Measurements from ENCODE around the gene CKLF. TPM values are rescaled to one million over a fixed set of nuclear protein-coding genes. Genes with fewer than 3 reads are reported as not detected.

CKLF gene
- total and polyA plus RNA-seq, 7 donors: 24.1 to 57.4 (median 46.7) TPM

DNA sequence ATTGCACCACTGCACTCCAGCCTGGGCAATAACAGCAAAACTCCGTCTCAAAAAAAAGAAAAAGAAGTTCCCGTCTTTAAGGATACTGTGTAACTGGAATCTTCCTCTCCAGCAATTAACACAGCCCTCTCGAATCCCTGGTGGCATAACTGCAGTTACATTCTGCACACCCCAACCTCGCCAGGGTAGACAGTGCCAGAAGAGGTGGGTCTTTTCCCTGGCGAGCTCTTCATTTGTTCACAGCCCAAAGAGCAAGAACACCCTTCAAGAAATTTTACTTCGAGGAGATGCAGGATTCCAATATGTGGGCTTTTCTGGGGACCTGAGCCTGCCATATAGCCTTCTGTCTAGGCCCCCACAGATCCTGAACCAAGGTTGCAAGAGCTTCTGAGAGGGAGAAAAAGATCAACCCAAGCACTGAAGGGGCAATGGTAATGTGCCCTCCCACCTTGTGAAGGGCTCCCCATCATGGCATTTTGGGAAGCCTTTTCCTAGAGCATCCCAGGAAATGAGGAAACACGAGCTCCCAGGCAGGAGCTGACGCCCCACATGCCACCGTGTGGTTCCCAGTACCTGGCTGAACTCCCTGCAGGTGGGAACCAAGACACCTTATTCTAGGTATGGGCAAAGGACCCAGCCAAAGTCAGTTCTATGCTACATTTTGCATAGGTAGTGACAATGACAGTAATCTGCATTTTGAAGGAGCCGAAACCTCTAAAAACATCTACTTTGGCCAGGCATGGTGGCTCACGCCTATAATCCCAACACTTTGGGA is 29.4 kb upstream of the CKLF start:
- no peaks in the 10 kb centered on the region for H3K9me3 ChIP-seq
- no peak for TF ChIP-seq EP300 (IDR thresholded peaks at IDR 0.05)
- no peak for TF ChIP-seq POLR2A (IDR thresholded peaks at IDR 0.05)
- TF ChIP-seq, protein P1, sequence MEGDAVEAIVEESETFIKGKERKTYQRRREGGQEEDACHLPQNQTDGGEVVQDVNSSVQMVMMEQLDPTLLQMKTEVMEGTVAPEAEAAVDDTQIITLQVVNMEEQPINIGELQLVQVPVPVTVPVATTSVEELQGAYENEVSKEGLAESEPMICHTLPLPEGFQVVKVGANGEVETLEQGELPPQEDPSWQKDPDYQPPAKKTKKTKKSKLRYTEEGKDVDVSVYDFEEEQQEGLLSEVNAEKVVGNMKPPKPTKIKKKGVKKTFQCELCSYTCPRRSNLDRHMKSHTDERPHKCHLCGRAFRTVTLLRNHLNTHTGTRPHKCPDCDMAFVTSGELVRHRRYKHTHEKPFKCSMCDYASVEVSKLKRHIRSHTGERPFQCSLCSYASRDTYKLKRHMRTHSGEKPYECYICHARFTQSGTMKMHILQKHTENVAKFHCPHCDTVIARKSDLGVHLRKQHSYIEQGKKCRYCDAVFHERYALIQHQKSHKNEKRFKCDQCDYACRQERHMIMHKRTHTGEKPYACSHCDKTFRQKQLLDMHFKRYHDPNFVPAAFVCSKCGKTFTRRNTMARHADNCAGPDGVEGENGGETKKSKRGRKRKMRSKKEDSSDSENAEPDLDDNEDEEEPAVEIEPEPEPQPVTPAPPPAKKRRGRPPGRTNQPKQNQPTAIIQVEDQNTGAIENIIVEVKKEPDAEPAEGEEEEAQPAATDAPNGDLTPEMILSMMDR (IDR thresholded peaks at IDR 0.05): no peak
- no peak for TF ChIP-seq POLR2AphosphoS5 (IDR thresholded peaks at IDR 0.05)
- H3K27me3 ChIP-seq: no peaks in the 10 kb centered on the region
- H3K36me3 ChIP-seq: peaks cover 9 to 46% (median 16%) of the 10 kb centered on the region in 4 donors
- H3K4me3 ChIP-seq: no peak overlapping the region
- WGBS, 2 donors: 78 to 91% methylated on average over 11 of the region's 11 CpGs
- no peak for DNase-seq
- H3K27ac ChIP-seq: peak overlapping the region; percentile 33 to 54 (median 46)
- intact Hi-C loops (cut with DNase I): no loop called here
- H3K4me1 ChIP-seq: peaks cover 0 to 28% (median 14%) of the 10 kb centered on the region in 4 donors

DNA sequence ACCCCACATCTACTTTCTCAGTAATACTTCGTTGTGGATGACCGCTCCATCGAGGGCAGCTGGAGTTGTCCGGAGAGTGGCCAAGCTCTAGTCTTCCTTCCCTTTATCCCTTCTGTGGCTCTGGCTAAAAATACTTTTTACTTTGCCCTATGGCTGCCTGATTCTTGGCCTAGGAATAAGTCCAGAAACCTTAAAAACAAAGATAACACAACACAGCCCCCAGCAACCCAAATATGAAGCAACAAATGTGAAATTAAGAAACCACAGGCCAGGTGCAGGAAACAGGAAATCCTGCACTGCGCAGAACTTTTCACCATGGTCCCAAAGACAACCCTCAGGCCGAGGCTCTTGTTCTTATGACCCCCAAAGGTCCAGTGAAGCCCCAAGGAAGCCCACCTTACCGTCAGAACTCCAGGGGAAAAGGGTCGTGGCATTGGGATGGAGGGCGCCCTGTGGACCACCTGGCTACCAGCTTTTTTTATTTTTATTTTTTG is 28.5 kb upstream of the CKLF start:
- Histone ChIP-seq H3K4me3 (no peak overlapping the region), H3K4me1 (peaks cover 0 to 28% (median 10%) of the 10 kb centered on the region in 4 donors), H3K27me3 (no peaks in the 10 kb centered on the region), H3K36me3 (peaks cover 15 to 55% (median 22%) of the 10 kb centered on the region in 4 donors), H3K9me3 (no peaks in the 10 kb centered on the region), H3K27ac (peak overlapping the region; percentile 33 to 54 (median 44))
- TF ChIP-seq EP300 (IDR thresholded peaks at IDR 0.05): no peak
- no peak for DNase-seq
- WGBS, 2 donors: 54 to 84% methylated on average over 9 of the region's 9 CpGs
- intact Hi-C loops (cut with DNase I): no loop called here

DNA sequence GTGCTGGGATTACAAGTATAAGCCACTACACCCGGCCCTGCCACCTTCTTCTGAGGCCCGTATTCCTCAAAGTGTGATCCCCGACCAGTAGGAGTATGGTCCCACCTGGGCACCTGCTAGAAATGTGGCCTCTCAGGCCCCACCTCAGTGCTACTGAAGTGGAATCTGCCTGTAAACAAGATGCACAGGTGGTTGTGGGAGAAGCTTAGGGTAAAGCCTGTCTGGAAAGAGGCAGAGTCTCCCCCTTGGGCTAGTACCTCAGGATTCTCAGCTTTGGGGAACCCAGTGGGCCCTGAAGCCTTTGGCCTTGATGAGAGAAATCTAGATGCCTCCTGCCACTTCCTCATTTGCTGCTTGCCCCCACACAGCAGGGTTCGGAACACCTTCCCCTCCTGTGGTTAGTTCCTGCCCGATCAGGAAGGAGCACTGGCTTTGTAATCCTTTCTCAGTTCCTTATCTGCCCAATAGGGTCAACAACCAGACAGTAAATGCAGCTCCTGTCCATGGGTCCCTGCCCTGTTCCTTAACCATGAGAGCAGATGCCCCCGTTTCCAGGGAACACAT is 27.7 kb upstream of the CKLF start:
- no peak for DNase-seq
- Histone ChIP-seq H3K4me1 (peaks cover 0 to 26% (median 10%) of the 10 kb centered on the region in 4 donors), H3K36me3 (peaks cover 17 to 62% (median 30%) of the 10 kb centered on the region in 4 donors), H3K9me3 (no peaks in the 10 kb centered on the region), H3K4me3 (no peak overlapping the region), H3K27ac (peak overlapping the region; percentile 21 to 54 (median 40)), H3K27me3 (no peaks in the 10 kb centered on the region)
- intact Hi-C loops (cut with DNase I): no loop called here
- TF ChIP-seq EP300 (IDR thresholded peaks at IDR 0.05): no peak
- peak in 1 of 4 donors; percentile 18 for TF ChIP-seq POLR2AphosphoS5 (IDR thresholded peaks at IDR 0.05)
- 50 to 78% methylated on average over 6 of the region's 6 CpGs for WGBS, 2 donors

DNA sequence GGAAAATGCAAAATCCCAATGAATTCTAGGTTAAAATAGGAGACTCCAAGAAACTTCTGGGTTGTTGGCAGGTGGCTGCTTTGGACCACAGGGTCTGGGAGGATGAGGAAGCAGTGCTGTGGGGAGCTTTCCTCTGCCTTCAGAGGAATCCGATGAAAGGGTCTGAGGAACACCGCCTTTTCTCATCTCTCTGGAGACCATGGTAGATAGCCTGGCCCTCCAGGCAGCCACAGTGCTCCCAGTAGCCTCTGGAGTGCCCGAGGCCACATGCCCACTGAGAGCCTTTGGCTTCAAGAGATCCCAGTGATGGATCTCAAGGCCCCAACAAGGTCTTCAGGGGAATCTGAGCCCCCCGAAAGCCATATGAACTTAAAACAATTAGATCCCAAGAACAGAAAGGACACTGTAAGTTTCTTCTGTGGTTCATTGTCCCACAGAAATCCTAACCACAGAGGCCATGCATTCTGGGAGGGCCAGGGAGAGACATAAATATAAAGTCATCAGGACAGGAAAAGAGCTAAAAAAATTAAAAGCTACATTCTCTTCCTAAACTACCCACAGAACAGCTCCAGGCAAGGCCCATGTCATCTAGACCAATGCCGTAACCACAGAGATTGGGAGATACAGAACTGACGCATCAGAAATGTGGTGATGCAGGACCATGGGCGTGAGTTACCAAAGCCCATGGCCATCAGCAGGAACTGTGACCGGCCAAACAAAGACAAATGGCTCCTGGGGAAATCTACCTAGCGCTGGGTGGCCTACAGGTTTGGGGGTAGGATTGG is 26.8 kb upstream of the CKLF start:
- intact Hi-C loops (cut with DNase I): no loop called here
- Histone ChIP-seq H3K27me3 (no peaks in the 10 kb centered on the region), H3K4me3 (no peak overlapping the region), H3K9me3 (no peaks in the 10 kb centered on the region), H3K4me1 (peaks cover 0 to 21% (median 10%) of the 10 kb centered on the region in 4 donors), H3K36me3 (peaks cover 17 to 66% (median 37%) of the 10 kb centered on the region in 4 donors), H3K27ac (peak overlapping the region in 3 of 4 donors; percentile 13 to 48 (median 22))
- 84 to 92% methylated on average over 9 of the region's 9 CpGs for WGBS, 2 donors
- DNase-seq: no peak
- TF ChIP-seq, protein P1 (IDR thresholded peaks at IDR 0.05): no peak
- TF ChIP-seq EP300 (IDR thresholded peaks at IDR 0.05) (no peak), POLR2AphosphoS5 (IDR thresholded peaks at IDR 0.05) (no peak), POLR2A (IDR thresholded peaks at IDR 0.05) (no peak)

DNA sequence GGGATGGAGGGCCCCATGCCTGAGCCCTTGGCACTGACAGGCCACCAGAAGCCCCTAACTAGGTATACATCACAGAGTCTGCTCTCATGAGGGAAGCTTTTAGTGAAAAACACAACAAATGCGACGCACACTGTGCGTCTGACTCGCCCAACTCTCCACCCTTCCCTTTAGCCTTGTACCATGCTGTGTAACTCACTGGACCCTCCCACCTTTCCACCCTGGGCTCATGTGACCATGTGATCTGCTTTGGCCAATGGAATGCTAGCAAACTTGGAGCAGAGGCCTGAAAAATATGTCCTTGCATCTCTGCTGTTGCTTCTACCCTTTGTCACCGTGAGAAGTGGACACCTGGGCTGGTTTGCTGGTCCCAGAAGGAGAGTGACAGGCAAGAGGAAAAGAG is 24.1 kb upstream of the CKLF start:
- Histone ChIP-seq H3K36me3 (peaks cover 17 to 91% (median 49%) of the 10 kb centered on the region in 4 donors), H3K4me3 (no peak overlapping the region), H3K4me1 (no peaks in the 10 kb centered on the region), H3K27me3 (no peaks in the 10 kb centered on the region), H3K9me3 (no peaks in the 10 kb centered on the region), H3K27ac (no peak overlapping the region)
- no peak for TF ChIP-seq POLR2AphosphoS5 (IDR thresholded peaks at IDR 0.05)
- no peak for TF ChIP-seq POLR2A (IDR thresholded peaks at IDR 0.05)
- TF ChIP-seq, protein P1 (IDR thresholded peaks at IDR 0.05): no peak
- TF ChIP-seq EP300 (IDR thresholded peaks at IDR 0.05): no peak
- intact Hi-C loops (cut with DNase I): no loop called here
- 96 to 97% methylated on average over 5 of the region's 5 CpGs for WGBS, 2 donors
- DNase-seq: no peak
